T-helper 1 cell treated with Interleukin-12 subunit alpha and Interleukin-12 subunit beta and Interleukin-4 antibody, amounts not matched to agents 30 μg/mL and 1 μg/mL, for 36 hours (primary cell): ENCODE measurements around the gene AHI1.

ENCODE experiments used
- H3K27ac Mint-ChIP-seq: one replicate; pipeline ENCODE4 v1.8.0; 2021; ENCODE audit warnings: mild to moderate bottlenecking, mixed read lengths
- H3K27me3 Mint-ChIP-seq: one replicate; pipeline ENCODE4 v1.8.0; 2021; ENCODE audit warnings: low read depth, mixed read lengths
- H3K36me3 Mint-ChIP-seq: one replicate; pipeline ENCODE4 v1.8.0; 2021; ENCODE audit warnings: low read depth, mixed read lengths
- H3K4me1 Mint-ChIP-seq: one replicate; pipeline ENCODE4 v1.8.0; 2021; ENCODE audit warnings: low read depth, mixed read lengths
- H3K4me3 Mint-ChIP-seq: one replicate; pipeline ENCODE4 v1.8.0; 2021; ENCODE audit warnings: mild to moderate bottlenecking, moderate library complexity, mixed read lengths
- H3K9me3 Mint-ChIP-seq: one replicate; pipeline ENCODE4 v1.8.0; 2021; ENCODE audit warnings: mixed read lengths

The AHI1 gene

GRCh38 chr6:135522965-135523692 lies 25.6 kb upstream of the AHI1 start:
- Mint-ChIP-seq H3K36me3 (peaks cover 4% of the 10 kb centered on the region), H3K27me3 (no peaks in the 10 kb centered on the region), H3K27ac (no peak overlapping the region), H3K4me3 (no peak overlapping the region), H3K4me1 (peaks cover 9% of the 10 kb centered on the region), H3K9me3 (peaks cover 5% of the 10 kb centered on the region)

- Mint-ChIP-seq H3K36me3 (peaks cover 7% of the 10 kb centered on the region), H3K4me3 (no peak overlapping the region), H3K27ac (no peak overlapping the region), H3K9me3 (peaks cover 20% of the 10 kb centered on the region), H3K4me1 (peaks cover 9% of the 10 kb centered on the region), H3K27me3 (no peaks in the 10 kb centered on the region)
These were observed 23.9 kb upstream of the AHI1 start for GRCh38 chr6:135521431-135521830.

DNA sequence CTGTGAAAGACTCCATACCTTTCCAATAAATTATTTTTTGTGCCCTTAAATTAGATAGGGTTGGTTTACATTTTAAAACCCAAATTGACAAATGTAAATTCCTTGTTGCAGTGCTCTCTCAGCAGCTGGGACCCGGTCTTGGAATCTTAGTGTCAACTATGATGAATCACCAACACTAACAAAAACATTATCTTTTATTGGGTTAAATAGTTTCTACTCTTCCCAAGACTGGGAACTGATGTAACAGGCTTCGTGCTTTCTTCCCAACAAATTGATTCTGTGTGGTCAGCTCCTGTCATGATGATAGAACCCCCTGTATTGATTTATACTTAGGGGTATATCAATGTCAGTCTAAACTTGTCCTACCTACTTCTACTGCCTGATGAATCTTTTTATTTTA lies 23.2 kb upstream of the AHI1 start:
- Mint-ChIP-seq H3K27me3 (no peaks in the 10 kb centered on the region), H3K4me1 (peaks cover 9% of the 10 kb centered on the region), H3K9me3 (peaks cover 20% of the 10 kb centered on the region), H3K4me3 (no peak overlapping the region), H3K36me3 (peaks cover 7% of the 10 kb centered on the region), H3K27ac (no peak overlapping the region)

DNA sequence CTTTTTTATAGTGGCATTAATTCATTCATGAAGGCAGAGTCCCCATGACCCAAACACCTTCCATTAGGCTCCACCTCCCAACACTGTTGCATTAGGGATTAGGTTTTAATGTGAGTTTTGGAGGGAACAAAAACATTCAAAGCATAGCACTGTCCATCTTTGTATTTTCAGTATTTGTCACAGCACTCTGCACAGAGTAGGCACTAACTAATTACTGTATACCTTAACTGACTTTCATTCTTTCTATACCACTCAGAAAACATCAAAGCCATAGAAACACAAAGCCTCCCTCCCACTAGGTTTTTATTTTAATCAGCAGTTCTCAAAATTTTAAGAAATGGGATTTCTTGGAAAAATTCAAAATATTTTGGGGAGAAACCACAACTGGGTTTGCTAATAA lies 21.8 kb upstream of the AHI1 start:
- H3K4me1 Mint-ChIP-seq = peaks cover 9% of the 10 kb centered on the region
- no peaks in the 10 kb centered on the region for H3K27me3 Mint-ChIP-seq
- H3K27ac Mint-ChIP-seq = no peak overlapping the region
- H3K36me3 Mint-ChIP-seq = peaks cover 7% of the 10 kb centered on the region
- peaks cover 20% of the 10 kb centered on the region for H3K9me3 Mint-ChIP-seq
- no peak overlapping the region for H3K4me3 Mint-ChIP-seq

GRCh38 chr6:135517527-135517926 lies 20.0 kb upstream of the AHI1 start:
- Mint-ChIP-seq H3K9me3 (peaks cover 25% of the 10 kb centered on the region), H3K27me3 (no peaks in the 10 kb centered on the region), H3K4me1 (peaks cover 1% of the 10 kb centered on the region), H3K36me3 (peaks cover 5% of the 10 kb centered on the region), H3K4me3 (no peak overlapping the region), H3K27ac (no peak overlapping the region)

- H3K4me1 Mint-ChIP-seq = no peaks in the 10 kb centered on the region
- no peak overlapping the region for H3K4me3 Mint-ChIP-seq
- H3K27ac Mint-ChIP-seq = no peak overlapping the region
- H3K36me3 Mint-ChIP-seq = peaks cover 5% of the 10 kb centered on the region
- no peaks in the 10 kb centered on the region for H3K27me3 Mint-ChIP-seq
- H3K9me3 Mint-ChIP-seq = peaks cover 28% of the 10 kb centered on the region
These were observed 17.2 kb upstream of the AHI1 start for GRCh38 chr6:135514706-135515105.

DNA sequence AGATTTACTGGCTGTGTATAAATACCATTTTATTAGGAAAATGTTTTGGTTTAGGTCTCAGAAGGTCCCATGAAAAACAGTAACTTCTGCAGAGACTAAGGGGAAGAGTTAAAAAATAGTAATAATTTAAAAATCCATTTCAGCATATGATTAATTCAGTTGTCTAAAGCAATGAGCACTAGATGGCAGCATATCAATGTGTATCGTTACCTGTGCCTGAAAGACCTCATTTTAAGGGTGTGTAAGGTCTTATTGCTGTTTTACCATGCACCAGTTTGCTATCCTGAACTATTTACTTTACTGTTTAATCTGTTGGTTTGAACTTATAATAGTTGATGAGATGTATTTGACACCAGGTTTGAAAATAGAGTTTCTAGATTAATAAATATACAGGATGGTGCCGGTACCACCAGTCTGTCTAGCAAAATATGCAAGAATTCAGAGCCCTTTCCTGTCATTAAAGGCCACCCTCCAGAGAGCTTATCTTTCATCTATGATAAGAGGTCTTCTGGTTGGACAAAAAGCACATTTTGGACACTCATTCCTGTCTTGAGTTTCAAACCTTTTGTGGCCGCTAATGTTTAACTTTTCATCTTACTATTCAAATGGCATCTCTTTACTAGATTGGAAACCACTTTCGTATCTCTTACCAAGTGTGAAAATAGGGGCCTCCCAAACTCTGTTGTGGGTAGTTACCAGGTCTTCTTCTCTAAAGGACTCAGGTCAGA lies 8.9 kb upstream of the AHI1 start:
- H3K27me3 Mint-ChIP-seq = no peaks in the 10 kb centered on the region
- H3K9me3 Mint-ChIP-seq = no peaks in the 10 kb centered on the region
- H3K4me3 Mint-ChIP-seq = no peak overlapping the region
- no peaks in the 10 kb centered on the region for H3K36me3 Mint-ChIP-seq
- H3K27ac Mint-ChIP-seq = no peak overlapping the region
- H3K4me1 Mint-ChIP-seq = peaks cover 8% of the 10 kb centered on the region

GRCh38 chr6:135505648-135506047 lies 8.1 kb upstream of the AHI1 start:
- Mint-ChIP-seq H3K27me3 (no peaks in the 10 kb centered on the region), H3K4me3 (no peak overlapping the region)

DNA sequence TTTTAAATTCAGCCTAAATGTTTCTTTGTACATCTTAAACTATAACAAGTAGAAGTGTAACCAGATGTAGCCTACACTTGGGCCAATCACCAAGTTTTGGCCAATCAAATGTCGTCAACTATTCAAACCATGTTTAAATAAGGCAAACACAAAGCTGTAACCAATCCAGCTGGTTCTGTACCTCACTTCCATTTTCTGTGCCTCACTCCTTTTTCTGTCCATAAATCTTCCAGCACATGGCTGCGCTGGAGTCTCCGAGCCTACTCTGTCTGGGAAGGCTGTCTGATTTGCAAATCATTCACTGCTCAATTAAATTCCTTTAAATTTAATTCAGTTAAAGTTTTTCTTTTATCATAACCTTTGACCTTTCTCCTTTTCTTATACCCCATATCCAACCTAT lies 7.7 kb upstream of the AHI1 start:
- Mint-ChIP-seq H3K9me3 (no peaks in the 10 kb centered on the region), H3K36me3 (no peaks in the 10 kb centered on the region), H3K27ac (no peak overlapping the region), H3K27me3 (peaks cover 3% of the 10 kb centered on the region), H3K4me1 (peaks cover 8% of the 10 kb centered on the region), H3K4me3 (no peak overlapping the region)

More at GRCh38 chr6:135505648-135506047, 8.1 kb upstream of the AHI1 start:
- Mint-ChIP-seq H3K9me3 (no peaks in the 10 kb centered on the region), H3K36me3 (no peaks in the 10 kb centered on the region), H3K4me1 (peaks cover 8% of the 10 kb centered on the region), H3K27ac (no peak overlapping the region)

- no peaks in the 10 kb centered on the region for H3K36me3 Mint-ChIP-seq
- H3K4me3 Mint-ChIP-seq = no peak overlapping the region
- no peak overlapping the region for H3K27ac Mint-ChIP-seq
- H3K4me1 Mint-ChIP-seq = peaks cover 8% of the 10 kb centered on the region
- no peaks in the 10 kb centered on the region for H3K9me3 Mint-ChIP-seq
- H3K27me3 Mint-ChIP-seq = peaks cover 3% of the 10 kb centered on the region
These were observed 7.2 kb upstream of the AHI1 start for GRCh38 chr6:135504734-135505133.

DNA sequence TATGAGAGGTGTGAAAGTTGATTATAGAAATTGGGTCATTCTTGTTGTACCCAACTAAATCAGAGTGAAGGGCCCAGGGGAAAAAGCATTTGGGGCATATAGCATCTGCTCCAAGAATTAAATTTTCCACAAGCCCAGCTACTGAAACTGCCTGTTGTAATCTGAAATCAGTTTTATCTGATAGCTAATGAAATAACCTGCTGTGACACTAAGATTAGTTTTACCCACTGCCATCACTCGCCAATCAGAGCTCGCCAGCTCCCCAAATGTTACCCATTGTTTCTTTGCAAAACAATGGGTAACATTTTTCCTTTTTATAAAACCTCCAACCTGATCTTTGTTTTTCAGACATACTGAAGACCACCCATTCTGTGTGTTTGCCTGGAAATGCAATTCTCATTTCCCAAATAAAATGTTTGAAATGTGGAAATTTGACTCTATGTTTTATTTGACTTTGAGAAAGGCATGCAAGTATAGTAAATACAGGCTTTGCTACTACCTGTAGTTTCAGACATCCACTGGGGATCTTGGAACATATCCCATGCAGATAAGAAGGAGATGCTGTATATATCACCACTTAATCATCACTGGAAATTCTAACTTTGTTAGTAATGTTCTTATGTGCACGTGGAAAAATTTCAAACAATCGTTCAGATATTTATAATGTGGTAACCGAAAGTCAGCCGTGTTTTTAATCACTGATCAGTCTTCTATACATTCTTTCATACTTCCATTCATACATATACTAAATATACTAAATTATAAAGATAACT lies 6.3 kb upstream of the AHI1 start:
- Mint-ChIP-seq H3K36me3 (no peaks in the 10 kb centered on the region), H3K9me3 (no peaks in the 10 kb centered on the region), H3K4me1 (peaks cover 8% of the 10 kb centered on the region), H3K27ac (no peak overlapping the region), H3K4me3 (no peak overlapping the region), H3K27me3 (peaks cover 3% of the 10 kb centered on the region)

GRCh38 chr6:135499441-135500340 lies 2.2 kb upstream of the AHI1 start:
- H3K9me3 Mint-ChIP-seq = no peaks in the 10 kb centered on the region
- no peak overlapping the region for H3K27ac Mint-ChIP-seq
- H3K36me3 Mint-ChIP-seq = peaks cover 7% of the 10 kb centered on the region
- H3K27me3 Mint-ChIP-seq = peaks cover 3% of the 10 kb centered on the region
- H3K4me1 Mint-ChIP-seq = peaks cover 11% of the 10 kb centered on the region
- no peak overlapping the region for H3K4me3 Mint-ChIP-seq

DNA sequence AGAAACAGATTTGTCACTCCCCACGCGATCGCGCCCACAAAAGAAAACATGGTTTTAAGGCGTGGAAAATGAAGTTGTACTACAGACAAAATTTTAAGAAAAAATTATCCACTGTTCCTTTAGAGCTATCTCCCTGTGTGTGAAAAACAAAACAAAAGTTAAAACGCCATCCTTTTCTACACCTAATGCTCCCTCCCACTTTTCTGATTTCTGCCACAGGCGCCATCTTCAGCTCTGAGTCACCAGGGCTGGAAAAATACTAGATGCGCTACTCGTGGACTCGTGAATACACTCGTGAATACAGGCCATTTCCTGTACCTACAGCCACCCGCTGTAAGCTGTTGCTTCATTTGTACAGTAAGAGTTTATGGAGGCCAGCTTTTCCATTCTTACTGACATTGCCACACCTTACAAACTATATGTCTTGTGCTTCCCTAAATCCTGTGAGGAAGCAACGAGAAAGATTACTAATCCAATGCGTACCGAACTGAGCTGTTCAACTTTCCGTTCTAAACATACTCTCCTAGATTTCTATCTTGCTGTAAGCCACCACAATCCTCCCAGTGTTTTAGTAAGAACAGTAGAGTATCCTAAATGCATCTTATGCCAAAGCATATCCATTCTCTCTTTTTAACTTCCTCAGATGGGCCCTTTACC lies 773 bp upstream of the AHI1 start:
- H3K27ac Mint-ChIP-seq = no peak overlapping the region

More for the DNA sequence above, 773 bp upstream of the AHI1 start:
- Mint-ChIP-seq H3K4me1 (peaks cover 11% of the 10 kb centered on the region), H3K27me3 (peaks cover 3% of the 10 kb centered on the region), H3K4me3 (no peak overlapping the region), H3K9me3 (no peaks in the 10 kb centered on the region), H3K36me3 (peaks cover 10% of the 10 kb centered on the region)
